Ammon's horn (tissue), 1 donor: ENCODE data around the gene POLE2.
"Not testable (repeated sequence)": the region's sequence is repeated elsewhere in the genome, so short reads cannot be mapped to it uniquely, and the experiment has no call there.

Source experiments
- DNase-seq: peaks from one replicate; pipeline ENCODE4 v3.0.0-alpha.2; 2016; ENCODE audit warnings: low spot score

Gene POLE2

DNA sequence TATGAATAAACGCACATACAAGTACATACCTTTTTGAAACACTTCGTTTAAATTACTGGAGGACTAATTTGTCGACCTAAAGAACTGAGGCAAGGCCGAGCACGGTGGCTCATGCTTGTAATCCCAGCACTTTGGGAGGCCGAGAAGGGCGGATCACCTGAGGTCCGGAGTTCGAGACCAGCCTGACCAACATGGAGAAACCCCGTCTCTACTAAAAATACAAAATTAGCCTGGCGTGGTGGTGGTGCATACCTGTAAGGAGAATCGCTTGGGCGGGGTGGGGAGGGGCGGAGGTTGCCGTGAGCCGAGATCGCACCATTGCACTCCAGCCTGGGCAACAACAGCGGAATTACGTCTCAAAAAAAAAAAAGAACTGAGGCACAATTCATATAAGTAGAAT, 68.7 kb downstream of the POLE2 start:
- not testable (repeated sequence) for DNase-seq

DNA sequence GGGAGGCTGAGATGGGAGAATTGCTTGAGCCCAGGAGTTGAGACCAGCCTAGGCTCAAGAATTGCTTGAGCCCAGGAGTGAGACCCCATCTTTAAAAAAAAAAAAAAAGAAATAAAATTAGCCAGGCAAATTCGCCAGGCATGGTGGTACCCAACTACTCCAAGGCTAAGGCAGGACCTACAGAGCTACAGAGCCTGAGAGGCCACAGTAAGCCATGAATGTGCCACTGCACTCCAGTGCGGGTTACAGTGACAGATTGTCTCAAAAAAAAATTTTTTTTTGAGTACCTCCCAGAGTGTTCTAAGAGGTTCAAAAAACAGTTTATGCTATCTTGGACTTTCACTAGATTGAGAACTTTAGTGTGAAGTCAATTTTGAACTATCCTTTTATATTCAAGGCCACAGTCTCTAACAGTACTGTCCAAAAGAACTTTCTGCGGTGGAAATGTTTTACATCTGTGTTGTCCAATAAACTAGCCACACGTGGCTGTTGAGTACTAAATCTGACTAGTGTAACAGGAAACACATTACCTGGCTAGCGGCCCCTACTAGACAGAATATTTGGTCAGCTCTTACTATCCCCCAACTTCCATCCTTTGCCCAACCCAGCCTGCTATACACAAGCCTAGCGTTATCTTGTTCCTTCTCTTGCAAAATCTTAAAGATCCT, 70.0 kb downstream of the POLE2 start:
- no peak for DNase-seq

DNA sequence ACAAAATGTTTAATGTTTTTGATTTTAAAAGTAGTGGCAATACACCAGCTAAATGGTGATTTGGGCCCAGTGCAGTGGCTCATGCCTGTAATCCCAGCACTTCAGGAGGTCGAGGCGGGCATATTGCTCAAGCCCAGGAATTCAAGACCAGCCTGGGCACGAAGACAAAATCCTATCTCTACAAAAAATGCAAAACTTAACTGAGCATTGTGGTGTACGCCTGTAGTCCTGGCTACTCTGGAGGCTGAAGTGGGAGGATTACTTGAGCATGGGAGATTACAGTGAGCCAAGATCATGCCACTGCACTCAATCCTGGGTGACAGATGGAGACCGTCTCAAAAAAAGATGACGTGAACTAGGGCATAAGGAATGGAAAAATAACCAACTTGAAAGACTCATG, 72.2 kb downstream of the POLE2 start:
- DNase-seq, result no peak

DNA sequence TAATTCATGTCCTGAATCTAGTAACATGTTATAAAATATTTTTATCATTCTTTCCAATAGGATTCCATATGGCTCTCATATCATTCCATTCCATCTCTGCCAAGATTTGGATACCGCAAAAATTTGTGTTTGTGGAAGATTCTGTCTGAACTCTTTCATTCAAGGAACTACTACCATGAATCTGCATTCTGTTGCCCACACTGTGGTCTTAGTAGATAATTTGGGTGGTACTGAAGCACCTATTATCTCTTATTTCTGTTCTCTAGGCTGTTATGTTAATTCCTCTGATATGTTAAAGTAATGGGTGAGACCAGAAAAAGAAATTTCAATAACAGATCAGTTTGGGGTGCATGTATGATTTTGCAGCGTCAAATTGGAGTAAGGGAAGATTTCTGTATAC, 73.8 kb downstream of the POLE2 start:
- no peak for DNase-seq

DNA sequence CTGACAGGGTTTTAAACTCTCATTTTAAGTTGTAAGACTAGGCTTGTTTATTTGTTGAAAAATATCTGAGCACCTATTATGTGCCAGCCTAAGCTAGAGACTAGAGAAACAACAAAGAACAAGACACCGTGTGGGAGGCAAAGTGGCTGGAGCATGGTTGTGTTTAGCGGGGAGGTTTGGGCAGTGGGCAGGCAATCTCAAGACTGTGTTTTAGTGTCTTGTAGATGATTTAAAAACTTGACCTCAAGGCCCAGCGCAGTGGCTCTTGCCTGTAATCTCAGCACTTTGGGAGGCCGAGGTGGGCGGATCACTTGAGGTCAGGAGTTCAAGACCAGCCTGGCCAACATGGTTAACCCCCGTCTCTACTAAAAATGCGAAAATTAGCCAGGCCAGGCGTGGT, 75.3 kb downstream of the POLE2 start:
- no peak for DNase-seq

DNA sequence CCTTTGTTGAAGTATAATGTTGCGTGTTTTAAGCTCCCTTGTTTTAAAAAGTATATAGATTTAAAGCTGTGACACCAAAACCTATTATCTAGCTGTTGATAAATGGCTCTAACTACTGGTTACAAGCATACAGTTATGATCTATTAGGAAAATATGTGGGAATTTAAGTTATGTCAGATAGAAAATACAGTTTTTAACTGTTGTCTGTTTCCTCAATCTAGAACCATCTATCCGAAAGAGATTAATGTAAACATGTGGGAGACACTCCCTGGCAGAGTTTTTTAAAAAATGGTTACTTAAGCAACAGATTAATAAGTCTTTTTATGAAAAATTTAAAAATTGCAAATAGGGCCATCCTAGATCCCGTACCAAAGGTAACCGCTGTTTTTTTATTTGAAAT, 75.8 kb downstream of the POLE2 start:
- no peak for DNase-seq

DNA sequence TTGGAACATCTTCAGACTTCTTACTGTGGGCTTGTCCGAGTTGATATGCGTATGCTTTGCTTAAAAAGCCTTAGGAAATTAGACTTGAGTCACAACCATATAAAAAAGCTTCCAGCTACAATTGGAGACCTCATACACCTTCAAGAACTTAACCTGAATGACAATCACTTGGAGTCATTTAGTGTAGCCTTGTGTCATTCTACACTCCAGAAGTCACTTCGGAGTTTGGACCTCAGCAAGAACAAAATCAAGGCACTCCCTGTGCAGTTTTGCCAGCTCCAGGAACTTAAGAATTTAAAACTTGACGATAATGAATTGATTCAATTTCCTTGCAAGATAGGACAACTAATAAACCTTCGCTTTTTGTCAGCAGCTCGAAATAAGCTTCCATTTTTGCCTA, 80.4 kb downstream of the POLE2 start:
- no peak for DNase-seq

DNA sequence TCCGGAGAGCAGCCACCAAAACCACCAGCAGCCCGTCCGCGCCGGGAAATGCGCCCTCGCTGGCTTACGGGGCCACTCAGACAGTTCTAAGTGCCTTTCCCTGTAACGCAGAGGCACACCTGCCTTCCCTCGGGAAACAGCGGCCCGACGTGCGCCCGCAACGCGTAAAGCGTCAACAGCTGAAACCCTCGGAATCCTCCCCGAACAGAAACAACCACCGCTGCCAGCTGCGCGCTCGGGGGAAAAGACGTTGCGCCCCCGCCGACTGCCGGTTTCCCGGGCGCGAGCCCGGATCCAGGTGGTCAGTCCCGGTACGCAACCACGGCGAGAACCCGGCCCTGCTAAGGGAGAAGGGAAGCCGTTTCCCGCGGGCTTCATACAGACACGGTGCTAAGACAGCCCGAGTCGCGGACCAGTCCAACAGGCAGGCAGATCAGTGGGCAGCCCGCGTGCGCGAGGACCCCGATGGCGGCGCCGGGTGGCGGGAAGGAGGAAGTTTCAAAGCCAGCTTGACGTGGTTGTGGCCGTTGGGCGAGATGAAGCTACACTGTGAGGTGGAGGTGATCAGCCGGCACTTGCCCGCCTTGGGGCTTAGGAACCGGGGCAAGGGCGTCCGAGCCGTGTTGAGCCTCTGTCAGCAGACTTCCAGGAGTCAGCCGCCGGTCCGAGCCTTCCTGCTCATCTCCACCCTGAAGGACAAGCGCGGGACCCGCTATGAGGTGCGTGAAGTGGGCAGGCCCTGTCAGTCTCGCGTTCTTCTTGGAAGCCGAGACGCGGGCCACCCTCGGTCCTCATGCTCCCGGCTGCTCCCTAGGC, 89.3 kb downstream of the POLE2 start, which contains the start of gene LRR1:
Gene LRR1, plus strand, starts transcription at position 456 of the 816 bp plus-strand sequence. Its CDS starts 81 bp downstream, at position 537.
- DNase-seq, result peak; percentile 84

DNA sequence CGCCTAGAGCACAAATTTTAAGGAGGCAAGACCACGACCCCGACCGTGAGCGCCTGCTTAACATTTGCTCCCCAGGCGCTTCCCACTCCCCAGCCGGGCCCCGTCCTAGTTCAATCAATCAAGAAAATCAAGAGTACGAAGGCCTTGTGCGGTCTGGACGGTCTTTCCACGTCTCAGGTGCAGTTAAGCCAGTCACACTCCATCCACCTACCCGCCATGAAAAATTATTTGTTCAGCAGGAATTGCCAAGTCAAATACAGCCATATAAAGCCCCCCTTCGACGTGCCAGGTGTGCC, 89.9 kb downstream of the POLE2 start:
- DNase-seq, result no peak

DNA sequence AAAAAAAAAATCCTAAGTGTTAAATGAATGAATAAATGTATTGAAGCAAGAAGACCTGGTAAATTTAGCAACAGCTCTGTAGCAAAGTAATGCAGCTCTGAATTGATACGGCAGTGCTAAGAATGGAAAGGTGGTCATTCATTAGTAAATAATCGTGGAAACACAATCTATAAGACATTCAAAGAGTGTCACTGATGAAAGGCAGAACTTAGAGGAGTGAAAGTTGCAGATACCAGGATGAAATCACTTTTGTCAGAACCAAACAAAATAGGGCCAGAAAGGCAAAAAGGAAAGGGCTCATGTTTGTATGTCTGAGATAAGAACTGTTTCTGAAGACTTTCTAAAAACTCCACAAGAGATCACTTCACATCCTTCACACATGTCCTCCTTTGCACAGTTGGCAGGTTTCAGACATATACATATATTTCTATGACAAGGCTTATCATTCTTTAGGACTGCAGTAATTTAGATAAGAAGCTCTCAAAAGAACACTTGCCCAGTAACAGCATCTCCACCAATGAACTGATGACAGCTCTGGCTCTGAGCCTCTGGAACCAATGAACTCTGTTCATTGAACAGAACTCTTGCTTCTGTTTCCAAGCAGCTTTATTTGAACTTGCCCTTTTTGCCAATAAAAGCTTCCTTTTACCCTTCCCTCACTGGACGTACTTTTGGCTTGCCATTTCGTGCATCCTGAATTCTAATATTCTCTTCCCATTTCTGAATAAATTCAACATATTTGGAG, 93.5 kb downstream of the POLE2 start:
- DNase-seq, result peak; percentile 27
